SK-N-SH (cell line): ENCODE results near the gene LEO1. TPM values are rescaled to one million over a fixed set of nuclear protein-coding genes. Genes with fewer than 3 reads are reported as not detected.

Experiments
- CTCF ChIA-PET: fragments of 300-600, 350-600 bp; formaldehyde crosslinking; extraction: SDS; loops from one replicate; lab custom pipeline; 2021; lab: Yijun Ruan, JAX
- POLR2A ChIA-PET: fragments of 350-600 bp; sonication (Branson Sonifier 250); formaldehyde crosslinking; extraction: SDS; loops from one replicate; lab custom pipeline; 2020; ENCODE audit warnings: antibody characterized with exemption, inconsistent platforms; lab: Yijun Ruan, JAX
- DNase-seq: peaks from one replicate; pipeline ENCODE4 v3.0.0; 2012
- H2AFZ ChIP-seq: fragments of 200-600 bp; sonication (generic); 2 replicates; pipeline ENCODE4 v1.8.1; 2016; ENCODE audit warnings: antibody characterized with exemption, mild to moderate bottlenecking, low read depth
- H3F3A ChIP-seq: fragments of 200-600 bp; sonication (generic); replicated peaks from 2 replicates; pipeline ENCODE3; 2016; ENCODE audit warnings: antibody characterized with exemption, mild to moderate bottlenecking; ENCODE audit not compliant: insufficient read depth
- H3K27ac ChIP-seq, 2 experiments: fragments of 200-500 bp in 1 of 2; fragments of 200-600 bp in 1 of 2; sonication (Bioruptor generic) in 1 of 2; sonication (generic), shearing (Covaris generic) in 1 of 2; 2 replicates each; pipeline versions ENCODE4 v1.5.1 to v1.6.1; 2014 to 2016; ENCODE audit warnings: low read depth in 2 of 2, inconsistent platforms in 1 of 2, low read length in 1 of 2, mild to moderate bottlenecking in 1 of 2, mixed read lengths in 1 of 2
- H3K27me3 ChIP-seq: fragments of 200-600 bp; sonication (generic), shearing (Covaris generic); 2 replicates; pipeline ENCODE4 v1.6.1; 2016; ENCODE audit warnings: mixed run types; ENCODE audit not compliant: insufficient read depth
- H3K36me3 ChIP-seq, 2 experiments: fragments of 200-500 bp in 1 of 2; fragments of 200-600 bp in 1 of 2; sonication (Bioruptor generic) in 1 of 2; sonication (generic) in 1 of 2; replicated peaks in 1 of 2; 2 replicates each; pipeline versions ENCODE3 to v1.5.1; 2014 to 2016; ENCODE audit warnings: low read length in 1 of 2, mild to moderate bottlenecking in 1 of 2; ENCODE audit not compliant: insufficient read depth in 2 of 2, control insufficient read depth in 1 of 2
- H3K4me1 ChIP-seq, 2 experiments: fragments of 200-500 bp in 1 of 2; fragments of 200-600 bp in 1 of 2; sonication (Bioruptor generic) in 1 of 2; sonication (generic), shearing (Covaris generic) in 1 of 2; 2 replicates each; pipeline versions ENCODE4 v1.5.1 to v1.6.1; 2014 to 2016; ENCODE audit warnings: low read depth in 1 of 2, low read length in 1 of 2, mixed run types in 1 of 2; ENCODE audit not compliant: insufficient read depth in 2 of 2, control insufficient read depth in 1 of 2
- H3K4me2 ChIP-seq: fragments of 200-600 bp; sonication (generic), shearing (Covaris generic); 2 replicates; pipeline ENCODE4 v1.6.1; 2017; ENCODE audit warnings: mixed run types
- H3K4me3 ChIP-seq, 2 experiments: fragments of 200-500 bp in 1 of 2; fragments of 200-600 bp in 1 of 2; sonication (Bioruptor generic) in 1 of 2; sonication (generic), shearing (Covaris generic) in 1 of 2; 2 replicates each; pipeline versions ENCODE4 v1.5.1 to v1.8.1; 2014 to 2016; ENCODE audit warnings: low read depth in 2 of 2, inconsistent platforms in 1 of 2, low read length in 1 of 2, mild to moderate bottlenecking in 1 of 2, mixed read lengths in 1 of 2, moderate library complexity in 1 of 2
- H3K79me2 ChIP-seq: fragments of 200-600 bp; sonication (generic); 2 replicates; pipeline ENCODE4 v1.8.1; 2017; ENCODE audit warnings: mild to moderate bottlenecking; ENCODE audit not compliant: insufficient read depth
- H3K9ac ChIP-seq: fragments of 200-600 bp; sonication (generic); 2 replicates; pipeline ENCODE4 v1.6.1; 2017; ENCODE audit warnings: mixed run types
- H3K9me2 ChIP-seq: fragments of 200-600 bp; sonication (generic); 2 replicates; pipeline ENCODE4 v1.6.1; 2017; ENCODE audit warnings: mixed run types
- H3K9me3 ChIP-seq: fragments of 200-600 bp; sonication (generic); 2 replicates; pipeline ENCODE4 v1.6.1; 2017; ENCODE audit warnings: mixed run types, mild to moderate bottlenecking, moderate library complexity
- H4K20me1 ChIP-seq: fragments of 200-600 bp; sonication (generic); 2 replicates; pipeline ENCODE4 v1.6.1; 2017; ENCODE audit warnings: mild to moderate bottlenecking, mixed run types; ENCODE audit not compliant: insufficient read depth
- CHD2 ChIP-seq: fragments of 150-350 bp; IDR thresholded peaks from 2 replicates; pipeline ENCODE4 v1.6.1; 2018; ENCODE audit warnings: low read length; ENCODE audit not compliant: partially characterized antibody
- ELF1 ChIP-seq: IDR thresholded peaks from 2 replicates; pipeline ENCODE4 v1.4.0; 2012
- FOXM1 ChIP-seq: IDR thresholded peaks from 2 replicates; pipeline ENCODE4 v1.4.0; 2012; ENCODE audit warnings: low read depth, mild to moderate bottlenecking
- JUND ChIP-seq: IDR thresholded peaks from 2 replicates; pipeline ENCODE4 v1.4.0; 2012
- POLR2AphosphoS5 ChIP-seq: IDR thresholded peaks from 2 replicates; pipeline ENCODE4 v1.6.1; 2012; ENCODE audit warnings: low read depth, low read length
- RAD21 ChIP-seq: IDR thresholded peaks from 2 replicates; pipeline ENCODE4 v1.6.1; 2012; ENCODE audit warnings: mild to moderate bottlenecking, low read length
- SIN3A ChIP-seq: IDR thresholded peaks from 2 replicates; pipeline ENCODE4 v1.6.1; 2012; ENCODE audit warnings: low read depth, mild to moderate bottlenecking, low read length, moderate library complexity, borderline replicate concordance
- SMC3 ChIP-seq: IDR thresholded peaks from 2 replicates; pipeline ENCODE4 v1.6.1; 2012; ENCODE audit warnings: low read depth, low read length, improper control_type of control experiment
- TAF1 ChIP-seq: IDR thresholded peaks from 2 replicates; pipeline ENCODE4 v1.6.1; 2012; ENCODE audit warnings: low read depth, mild to moderate bottlenecking, low read length, moderate library complexity, borderline replicate concordance
- TEAD4 ChIP-seq: IDR thresholded peaks from 2 replicates; pipeline ENCODE4 v1.4.0; 2012; ENCODE audit warnings: mild to moderate bottlenecking, borderline replicate concordance; ENCODE audit not compliant: insufficient read depth
- ZBTB33 ChIP-seq: IDR thresholded peaks from 2 replicates; pipeline ENCODE4 v1.4.0; 2012; ENCODE audit warnings: low read depth, borderline replicate concordance
- WGBS: methylation state at CpG from one replicate; pipeline ENCODE4 v1.1.6; 2017; ENCODE audit warnings: low lambda C conversion rate; 5-methylcytosine and 5-hydroxymethylcytosine counted together
- polyA plus RNA-seq, 3 experiments: library from polyadenylated mRNA; depleted of rRNA; stranded (reverse); fragments of >200 nt; gene quantifications; 2 replicates each; pipeline ENCODE4 v1.2.3, GENCODE V29; 2012
- TF ChIP-seq, protein P1 (sequence below): IDR thresholded peaks from 2 replicates; pipeline ENCODE4; 2012
- TF ChIP-seq, protein P2 (sequence below): IDR thresholded peaks from 2 replicates; pipeline ENCODE4 v1.6.1; 2012; ENCODE audit warnings: mild to moderate bottlenecking, low read depth, low read length, moderate library complexity
- TF ChIP-seq, protein P3 (sequence below): IDR thresholded peaks from 2 replicates; pipeline ENCODE4 v1.4.0; 2012; ENCODE audit warnings: low read depth
- TF ChIP-seq, protein P4 (sequence below): IDR thresholded peaks from 2 replicates; pipeline ENCODE4 v1.4.0; 2012; ENCODE audit warnings: low read depth, borderline replicate concordance

The LEO1 gene
- polyA plus RNA-seq, 1 of the 3 experiments (the other 2 are of a cell fraction): 6.7 TPM

- WGBS: 97% methylated on average over 2 of the region's 2 CpGs
- POLR2A ChIA-PET: no interaction called here
- H3K27me3 ChIP-seq: no peaks in the 10 kb centered on the region
Measured at GRCh38 chr15:52016316-52016715, 44.7 kb upstream of the LEO1 start.

More at GRCh38 chr15:52016316-52016715, 44.7 kb upstream of the LEO1 start:
- no peaks in the 10 kb centered on the region for H3K9me3 ChIP-seq
- H3K4me1 ChIP-seq: peaks cover 0 to 8% of the 10 kb centered on the region in 2 experiments; a peak in 3 of 4 replicates
- CTCF ChIA-PET: no interaction called here
- H3K36me3 ChIP-seq: no peaks in the 10 kb centered on the region
- no peak overlapping the region for H3K27ac ChIP-seq
- TF ChIP-seq, protein P1, sequence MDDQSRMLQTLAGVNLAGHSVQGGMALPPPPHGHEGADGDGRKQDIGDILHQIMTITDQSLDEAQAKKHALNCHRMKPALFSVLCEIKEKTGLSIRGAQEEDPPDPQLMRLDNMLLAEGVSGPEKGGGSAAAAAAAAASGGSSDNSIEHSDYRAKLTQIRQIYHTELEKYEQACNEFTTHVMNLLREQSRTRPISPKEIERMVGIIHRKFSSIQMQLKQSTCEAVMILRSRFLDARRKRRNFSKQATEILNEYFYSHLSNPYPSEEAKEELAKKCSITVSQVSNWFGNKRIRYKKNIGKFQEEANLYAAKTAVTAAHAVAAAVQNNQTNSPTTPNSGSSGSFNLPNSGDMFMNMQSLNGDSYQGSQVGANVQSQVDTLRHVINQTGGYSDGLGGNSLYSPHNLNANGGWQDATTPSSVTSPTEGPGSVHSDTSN: no peak
- TF ChIP-seq, protein P2, sequence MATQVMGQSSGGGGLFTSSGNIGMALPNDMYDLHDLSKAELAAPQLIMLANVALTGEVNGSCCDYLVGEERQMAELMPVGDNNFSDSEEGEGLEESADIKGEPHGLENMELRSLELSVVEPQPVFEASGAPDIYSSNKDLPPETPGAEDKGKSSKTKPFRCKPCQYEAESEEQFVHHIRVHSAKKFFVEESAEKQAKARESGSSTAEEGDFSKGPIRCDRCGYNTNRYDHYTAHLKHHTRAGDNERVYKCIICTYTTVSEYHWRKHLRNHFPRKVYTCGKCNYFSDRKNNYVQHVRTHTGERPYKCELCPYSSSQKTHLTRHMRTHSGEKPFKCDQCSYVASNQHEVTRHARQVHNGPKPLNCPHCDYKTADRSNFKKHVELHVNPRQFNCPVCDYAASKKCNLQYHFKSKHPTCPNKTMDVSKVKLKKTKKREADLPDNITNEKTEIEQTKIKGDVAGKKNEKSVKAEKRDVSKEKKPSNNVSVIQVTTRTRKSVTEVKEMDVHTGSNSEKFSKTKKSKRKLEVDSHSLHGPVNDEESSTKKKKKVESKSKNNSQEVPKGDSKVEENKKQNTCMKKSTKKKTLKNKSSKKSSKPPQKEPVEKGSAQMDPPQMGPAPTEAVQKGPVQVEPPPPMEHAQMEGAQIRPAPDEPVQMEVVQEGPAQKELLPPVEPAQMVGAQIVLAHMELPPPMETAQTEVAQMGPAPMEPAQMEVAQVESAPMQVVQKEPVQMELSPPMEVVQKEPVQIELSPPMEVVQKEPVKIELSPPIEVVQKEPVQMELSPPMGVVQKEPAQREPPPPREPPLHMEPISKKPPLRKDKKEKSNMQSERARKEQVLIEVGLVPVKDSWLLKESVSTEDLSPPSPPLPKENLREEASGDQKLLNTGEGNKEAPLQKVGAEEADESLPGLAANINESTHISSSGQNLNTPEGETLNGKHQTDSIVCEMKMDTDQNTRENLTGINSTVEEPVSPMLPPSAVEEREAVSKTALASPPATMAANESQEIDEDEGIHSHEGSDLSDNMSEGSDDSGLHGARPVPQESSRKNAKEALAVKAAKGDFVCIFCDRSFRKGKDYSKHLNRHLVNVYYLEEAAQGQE: no peak
- TF ChIP-seq RAD21 (no peak), TEAD4 (no peak), CHD2 (no peak), ELF1 (no peak), TAF1 (no peak), JUND (no peak), POLR2AphosphoS5 (no peak), ZBTB33 (no peak), SMC3 (no peak), FOXM1 (no peak), SIN3A (no peak)
- TF ChIP-seq, protein P3, sequence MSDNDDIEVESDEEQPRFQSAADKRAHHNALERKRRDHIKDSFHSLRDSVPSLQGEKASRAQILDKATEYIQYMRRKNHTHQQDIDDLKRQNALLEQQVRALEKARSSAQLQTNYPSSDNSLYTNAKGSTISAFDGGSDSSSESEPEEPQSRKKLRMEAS: no peak
- TF ChIP-seq, protein P4, sequence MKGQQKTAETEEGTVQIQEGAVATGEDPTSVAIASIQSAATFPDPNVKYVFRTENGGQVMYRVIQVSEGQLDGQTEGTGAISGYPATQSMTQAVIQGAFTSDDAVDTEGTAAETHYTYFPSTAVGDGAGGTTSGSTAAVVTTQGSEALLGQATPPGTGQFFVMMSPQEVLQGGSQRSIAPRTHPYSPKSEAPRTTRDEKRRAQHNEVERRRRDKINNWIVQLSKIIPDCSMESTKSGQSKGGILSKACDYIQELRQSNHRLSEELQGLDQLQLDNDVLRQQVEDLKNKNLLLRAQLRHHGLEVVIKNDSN: no peak
- no peak overlapping the region for H3K4me2 ChIP-seq
- no peak overlapping the region for H3K4me3 ChIP-seq
- peaks cover 17% of the 10 kb centered on the region for H3K79me2 ChIP-seq
- no peak overlapping the region for H2AFZ ChIP-seq
- peaks cover 22% of the 10 kb centered on the region for H3F3A ChIP-seq
- DNase-seq: no peak
- no peaks in the 10 kb centered on the region for H3K9me2 ChIP-seq
- no peak overlapping the region for H3K9ac ChIP-seq
- H4K20me1 ChIP-seq: no peaks in the 10 kb centered on the region
